K562 (cell line): ENCODE results near the gene LAMB2. TPM values are rescaled to one million over a fixed set of nuclear protein-coding genes. Genes with fewer than 3 reads are reported as not detected.

ENCODE experiments used
- ADNP ChIP-seq: fragments of 200-800 bp; sonication (Bioruptor generic); IDR thresholded peaks from 2 replicates; pipeline ENCODE4 v1.6.1; 2016; ENCODE audit warnings: missing genetic modification characterization, missing compliant biosample characterization
- CREB1 ChIP-seq, 2 experiments: sonication (generic) in 1 of 2; formaldehyde crosslinking in 1 of 2; IDR thresholded peaks; 2 replicates each; pipeline versions ENCODE4 v1.6.1 to v1.8.0; 2012 to 2022; ENCODE audit warnings: inconsistent platforms in 1 of 2, mild to moderate bottlenecking in 1 of 2, missing genetic modification reagents in 1 of 2, moderate library complexity in 1 of 2
- DACH1 ChIP-seq: fragments of 450-650 bp; IDR thresholded peaks from 2 replicates; pipeline ENCODE4 v1.6.1; 2018; ENCODE audit not compliant: partially characterized antibody
- ESRRB ChIP-seq: fragments of 250-450 bp; sonication (Bioruptor Pico); IDR thresholded peaks from 2 replicates; pipeline ENCODE4 v1.5.0; 2020; ENCODE audit warnings: mild to moderate bottlenecking, moderate library complexity, borderline replicate concordance
- FOXJ3 ChIP-seq: sonication (generic); formaldehyde crosslinking; IDR thresholded peaks from 2 replicates; pipeline ENCODE4 v1.4.0; 2020; ENCODE audit warnings: mild to moderate bottlenecking, missing genetic modification reagents
- FOXK1 ChIP-seq: sonication (generic); formaldehyde crosslinking; IDR thresholded peaks from 2 replicates; pipeline ENCODE4 v1.8.0; 2022; ENCODE audit warnings: missing genetic modification reagents, mild to moderate bottlenecking, borderline replicate concordance
- KAT7 ChIP-seq: sonication (generic); formaldehyde crosslinking; IDR thresholded peaks from 2 replicates; pipeline ENCODE4 v1.8.0; 2022; ENCODE audit warnings: missing genetic modification reagents, mild to moderate bottlenecking, borderline replicate concordance
- MCM3 ChIP-seq: fragments of 450-650 bp; IDR thresholded peaks from 2 replicates; pipeline ENCODE4 v1.6.1; 2016
- NFIC ChIP-seq: fragments of 450-650 bp; IDR thresholded peaks from 2 replicates; pipeline ENCODE4 v1.6.1; 2017; ENCODE audit warnings: mild to moderate bottlenecking, inconsistent platforms
- NFYB ChIP-seq: IDR thresholded peaks from 2 replicates; pipeline ENCODE4 v1.6.1; 2011; ENCODE audit warnings: mild to moderate bottlenecking, moderate library complexity; ENCODE audit not compliant: insufficient read length; ENCODE audit errors: extremely low read depth
- PHF20 ChIP-seq: fragments of 450-650 bp; IDR thresholded peaks from 2 replicates; pipeline ENCODE4 v1.6.1; 2018; ENCODE audit not compliant: partially characterized antibody
- PYGO2 ChIP-seq: fragments of 450-650 bp; IDR thresholded peaks from 2 replicates; pipeline ENCODE4 v1.6.1; 2016; ENCODE audit warnings: mild to moderate bottlenecking, missing genetic modification characterization, moderate library complexity, missing compliant biosample characterization
- SMAD2 ChIP-seq: fragments of 150-350 bp; IDR thresholded peaks from 2 replicates; pipeline ENCODE4 v1.6.1; 2014; ENCODE audit warnings: low read depth, mild to moderate bottlenecking, low read length
- STAT5B ChIP-seq: fragments of 250-450 bp; sonication (Bioruptor Pico); IDR thresholded peaks from 2 replicates; pipeline ENCODE4 v1.8.0; 2021; ENCODE audit warnings: mild to moderate bottlenecking, inconsistent platforms
- WHSC1 ChIP-seq: IDR thresholded peaks from one replicate; pipeline ENCODE4 v1.6.1; 2012; ENCODE audit warnings: low read length, control low read depth, inconsistent platforms
- ZBED1 ChIP-seq: IDR thresholded peaks from 2 replicates; pipeline ENCODE4 v1.6.1; 2014
- ZFPM2 ChIP-seq: fragments of 250-450 bp; sonication (Bioruptor Pico); IDR thresholded peaks from 2 replicates; pipeline ENCODE4 v1.5.1; 2022; ENCODE audit warnings: mild to moderate bottlenecking
- ZKSCAN8 ChIP-seq: fragments of 200-800 bp; sonication (Bioruptor generic); IDR thresholded peaks from 2 replicates; pipeline ENCODE4 v1.6.1; 2016; ENCODE audit warnings: missing genetic modification characterization, missing compliant biosample characterization
- ZNF134 ChIP-seq: fragments of 250-450 bp; sonication (Bioruptor Pico); conservative IDR thresholded peaks from 2 replicates; pipeline ENCODE4 v1.4.0; 2020
- ZNF785 ChIP-seq: fragments of 250-450 bp; sonication (Bioruptor Pico); IDR thresholded peaks from 2 replicates; pipeline ENCODE4 v1.4.0; 2020; ENCODE audit warnings: mild to moderate bottlenecking
- polyA plus RNA-seq, 8 experiments: library from polyadenylated mRNA; depleted of rRNA in 4 of 8; stranded (reverse) in 5 of 8; unstranded in 3 of 8; fragments of >200 nt; fragmentation: Nextera tagmentation in 2 of 8; fragmentation: Illumina TruSeq in 1 of 8; extraction: Ambion mirVana in 2 of 8; extraction: Trizol in 1 of 8; gene quantifications; 2 replicates each; pipeline versions ENCODE4 v1.2.1 to v1.2.3, GENCODE V29; 2011 to 2014; ENCODE audit warnings: inconsistent platforms in 1 of 8, missing spikeins in 1 of 8
- total RNA-seq, 7 experiments: library from RNA; depleted of rRNA in 6 of 7; stranded (reverse); fragments of >200 nt in 6 of 7; fragmentation: Illumina TruSeq in 2 of 7; extraction: Trizol in 2 of 7; gene quantifications; 2 replicates each; pipeline versions ENCODE4 v1.2.1 to v1.2.3, GENCODE V29; 2011 to 2021; ENCODE audit warnings: low replicate concordance in 1 of 7
- TF ChIP-seq, protein P1 (sequence below): fragments of 250-450 bp; sonication (Bioruptor Pico); IDR thresholded peaks from 2 replicates; pipeline ENCODE4 v1.4.0; 2020; ENCODE audit warnings: mild to moderate bottlenecking, moderate library complexity, borderline replicate concordance
- TF ChIP-seq, protein P2 (sequence below): fragments of 250-450 bp; sonication (Bioruptor Pico); IDR thresholded peaks from 2 replicates; pipeline ENCODE4 v1.8.0; 2022; ENCODE audit warnings: moderate library complexity, mild to moderate bottlenecking, inconsistent platforms
- TF ChIP-seq, protein P3 (sequence below): IDR thresholded peaks from 2 replicates; pipeline ENCODE4 v1.6.1; 2016; ENCODE audit warnings: missing genetic modification characterization, missing compliant biosample characterization
- TF ChIP-seq, protein P4 (sequence below): fragments of 450-650 bp; formaldehyde crosslinking; IDR thresholded peaks from 2 replicates; pipeline ENCODE4 v1.4.0; 2022; ENCODE audit warnings: missing genetic modification characterization

The LAMB2 gene
- total and polyA plus RNA-seq, 9 of the 15 experiments (the other 6 are each of a cell fraction or from before 2014, with no cell fraction given) = 1.4 to 26.0 (median 16.2) TPM

DNA sequence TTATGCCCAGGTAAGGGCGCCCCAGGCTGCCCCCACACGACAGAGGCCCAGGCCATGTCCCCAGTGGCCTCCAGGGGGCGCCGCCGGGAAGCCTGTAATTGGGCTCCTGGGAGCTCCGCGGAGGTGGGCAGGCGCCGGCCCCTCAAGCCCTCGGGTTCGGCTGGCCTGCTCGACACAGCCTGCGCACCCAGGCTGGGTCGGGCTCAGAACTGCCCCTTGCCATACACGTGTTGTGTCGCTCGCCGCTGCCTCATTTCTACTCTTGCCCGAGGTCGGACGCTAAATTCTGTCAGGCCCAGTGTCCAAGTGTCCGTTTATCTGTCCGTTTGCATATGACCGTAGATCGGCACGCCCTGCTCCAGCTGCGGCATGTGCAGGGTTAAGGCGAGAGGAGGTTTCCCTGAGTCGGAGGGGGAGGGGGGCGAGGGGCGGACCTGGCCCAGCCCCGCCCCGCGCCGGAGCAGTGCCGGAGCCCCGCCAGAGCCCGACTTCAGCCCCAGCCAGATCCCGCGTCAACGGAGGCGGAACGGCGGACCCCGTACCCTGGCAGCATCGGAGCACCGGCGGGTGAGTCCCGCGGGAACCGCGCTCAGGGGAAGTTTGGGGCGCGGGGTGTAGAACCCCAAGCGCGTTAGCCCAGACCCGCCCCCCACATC, 38.4 kb upstream of the LAMB2 start, which contains the start of gene KLHDC8B (continued):
- no peak for TF ChIP-seq STAT5B (CRISPR knock-in tag)
- peak; percentile 81 for TF ChIP-seq DACH1
- peak; percentile 27 for TF ChIP-seq PHF20
- no peak for TF ChIP-seq NFYB
- TF ChIP-seq, protein P1, sequence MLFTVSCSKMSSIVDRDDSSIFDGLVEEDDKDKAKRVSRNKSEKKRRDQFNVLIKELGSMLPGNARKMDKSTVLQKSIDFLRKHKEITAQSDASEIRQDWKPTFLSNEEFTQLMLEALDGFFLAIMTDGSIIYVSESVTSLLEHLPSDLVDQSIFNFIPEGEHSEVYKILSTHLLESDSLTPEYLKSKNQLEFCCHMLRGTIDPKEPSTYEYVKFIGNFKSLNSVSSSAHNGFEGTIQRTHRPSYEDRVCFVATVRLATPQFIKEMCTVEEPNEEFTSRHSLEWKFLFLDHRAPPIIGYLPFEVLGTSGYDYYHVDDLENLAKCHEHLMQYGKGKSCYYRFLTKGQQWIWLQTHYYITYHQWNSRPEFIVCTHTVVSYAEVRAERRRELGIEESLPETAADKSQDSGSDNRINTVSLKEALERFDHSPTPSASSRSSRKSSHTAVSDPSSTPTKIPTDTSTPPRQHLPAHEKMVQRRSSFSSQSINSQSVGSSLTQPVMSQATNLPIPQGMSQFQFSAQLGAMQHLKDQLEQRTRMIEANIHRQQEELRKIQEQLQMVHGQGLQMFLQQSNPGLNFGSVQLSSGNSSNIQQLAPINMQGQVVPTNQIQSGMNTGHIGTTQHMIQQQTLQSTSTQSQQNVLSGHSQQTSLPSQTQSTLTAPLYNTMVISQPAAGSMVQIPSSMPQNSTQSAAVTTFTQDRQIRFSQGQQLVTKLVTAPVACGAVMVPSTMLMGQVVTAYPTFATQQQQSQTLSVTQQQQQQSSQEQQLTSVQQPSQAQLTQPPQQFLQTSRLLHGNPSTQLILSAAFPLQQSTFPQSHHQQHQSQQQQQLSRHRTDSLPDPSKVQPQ (CRISPR knock-in tag) = no peak
- TF ChIP-seq, protein P2, sequence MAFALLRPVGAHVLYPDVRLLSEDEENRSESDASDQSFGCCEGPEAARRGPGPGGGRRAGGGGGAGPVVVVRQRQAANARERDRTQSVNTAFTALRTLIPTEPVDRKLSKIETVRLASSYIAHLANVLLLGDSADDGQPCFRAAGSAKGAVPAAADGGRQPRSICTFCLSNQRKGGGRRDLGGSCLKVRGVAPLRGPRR (CRISPR knock-in tag) = no peak
- TF ChIP-seq PYGO2 (tag) = no peak
- TF ChIP-seq FOXK1 = no peak
- TF ChIP-seq, protein P3, sequence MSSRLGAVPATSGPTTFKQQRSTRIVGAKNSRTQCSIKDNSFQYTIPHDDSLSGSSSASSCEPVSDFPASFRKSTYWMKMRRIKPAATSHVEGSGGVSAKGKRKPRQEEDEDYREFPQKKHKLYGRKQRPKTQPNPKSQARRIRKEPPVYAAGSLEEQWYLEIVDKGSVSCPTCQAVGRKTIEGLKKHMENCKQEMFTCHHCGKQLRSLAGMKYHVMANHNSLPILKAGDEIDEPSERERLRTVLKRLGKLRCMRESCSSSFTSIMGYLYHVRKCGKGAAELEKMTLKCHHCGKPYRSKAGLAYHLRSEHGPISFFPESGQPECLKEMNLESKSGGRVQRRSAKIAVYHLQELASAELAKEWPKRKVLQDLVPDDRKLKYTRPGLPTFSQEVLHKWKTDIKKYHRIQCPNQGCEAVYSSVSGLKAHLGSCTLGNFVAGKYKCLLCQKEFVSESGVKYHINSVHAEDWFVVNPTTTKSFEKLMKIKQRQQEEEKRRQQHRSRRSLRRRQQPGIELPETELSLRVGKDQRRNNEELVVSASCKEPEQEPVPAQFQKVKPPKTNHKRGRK (tag) = no peak
- TF ChIP-seq ZFPM2 (CRISPR knock-in tag) = no peak
- TF ChIP-seq SMAD2 = no peak
- no peak for TF ChIP-seq ZNF785
- TF ChIP-seq ZNF134 (CRISPR knock-in tag) = no peak
- no peak for TF ChIP-seq ESRRB (CRISPR knock-in tag)
- no peak for TF ChIP-seq ADNP
- TF ChIP-seq MCM3 = no peak
- no peak for TF ChIP-seq WHSC1
- TF ChIP-seq NFIC = peak; percentile 69; the same call in 1 of the 2 replicates
- TF ChIP-seq, protein P4, sequence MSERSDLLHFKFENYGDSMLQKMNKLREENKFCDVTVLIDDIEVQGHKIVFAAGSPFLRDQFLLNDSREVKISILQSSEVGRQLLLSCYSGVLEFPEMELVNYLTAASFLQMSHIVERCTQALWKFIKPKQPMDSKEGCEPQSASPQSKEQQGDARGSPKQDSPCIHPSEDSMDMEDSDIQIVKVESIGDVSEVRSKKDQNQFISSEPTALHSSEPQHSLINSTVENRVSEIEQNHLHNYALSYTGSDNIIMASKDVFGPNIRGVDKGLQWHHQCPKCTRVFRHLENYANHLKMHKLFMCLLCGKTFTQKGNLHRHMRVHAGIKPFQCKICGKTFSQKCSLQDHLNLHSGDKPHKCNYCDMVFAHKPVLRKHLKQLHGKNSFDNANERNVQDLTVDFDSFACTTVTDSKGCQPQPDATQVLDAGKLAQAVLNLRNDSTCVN (CRISPR knock-in tag) = no peak
- no peak for TF ChIP-seq ZBED1
- TF ChIP-seq FOXJ3 (CRISPR knock-in tag) = no peak
- no peak for TF ChIP-seq ZKSCAN8 (CRISPR knock-in tag)
- 0 out of 2 replicates have a peak, but pooled peaks have one; percentile 34 for TF ChIP-seq CREB1 (IDR thresholded peaks at IDR 0.05)
- TF ChIP-seq CREB1 (CRISPR knock-in tag; IDR thresholded peaks at IDR 0.05) = peak; percentile 67; the same call in 1 of the 2 replicates
- no peak for TF ChIP-seq KAT7 (CRISPR knock-in tag)
